GM19193 (cell line): ENCODE data around the gene CPNE9.

Source experiments
- POLR2A ChIP-seq: IDR thresholded peaks from 4 replicates; pipeline ENCODE4 v1.6.1; 2011; ENCODE audit not compliant: insufficient read depth, insufficient read length; ENCODE audit errors: extremely low read depth

Gene CPNE9

GRCh38 chr3:9769426-9770275 lies 66.0 kb downstream of the CPNE9 start, which contains the start of gene CAMK1:
Gene CAMK1, minus strand, starts transcription at chr3:9769947. Its CDS starts 2,198 bp downstream, at chr3:9767749.
- no peak for TF ChIP-seq POLR2A

GRCh38 chr3:9770276-9770812 lies 66.7 kb downstream of the CPNE9 start:
- TF ChIP-seq POLR2A: no peak

GRCh38 chr3:9776896-9777693 lies 73.5 kb downstream of the CPNE9 start:
- TF ChIP-seq POLR2A: no peak

DNA sequence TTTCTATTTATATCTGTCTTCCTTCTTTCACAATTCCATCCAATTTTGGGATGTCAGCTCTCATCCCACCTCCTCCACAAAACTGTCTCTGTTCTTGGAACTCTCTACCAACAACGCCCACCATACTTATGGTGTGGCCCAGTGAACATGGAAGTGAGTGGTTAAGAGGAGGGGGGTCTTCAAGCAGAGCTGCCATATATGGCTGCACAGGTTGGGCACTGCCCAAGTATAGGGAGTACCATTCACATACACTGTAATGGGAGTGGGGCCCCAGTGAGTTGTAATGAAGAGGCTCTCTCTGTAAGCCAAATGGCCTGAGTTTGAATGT lies 74.0 kb downstream of the CPNE9 start:
- TF ChIP-seq POLR2A: no peak

DNA sequence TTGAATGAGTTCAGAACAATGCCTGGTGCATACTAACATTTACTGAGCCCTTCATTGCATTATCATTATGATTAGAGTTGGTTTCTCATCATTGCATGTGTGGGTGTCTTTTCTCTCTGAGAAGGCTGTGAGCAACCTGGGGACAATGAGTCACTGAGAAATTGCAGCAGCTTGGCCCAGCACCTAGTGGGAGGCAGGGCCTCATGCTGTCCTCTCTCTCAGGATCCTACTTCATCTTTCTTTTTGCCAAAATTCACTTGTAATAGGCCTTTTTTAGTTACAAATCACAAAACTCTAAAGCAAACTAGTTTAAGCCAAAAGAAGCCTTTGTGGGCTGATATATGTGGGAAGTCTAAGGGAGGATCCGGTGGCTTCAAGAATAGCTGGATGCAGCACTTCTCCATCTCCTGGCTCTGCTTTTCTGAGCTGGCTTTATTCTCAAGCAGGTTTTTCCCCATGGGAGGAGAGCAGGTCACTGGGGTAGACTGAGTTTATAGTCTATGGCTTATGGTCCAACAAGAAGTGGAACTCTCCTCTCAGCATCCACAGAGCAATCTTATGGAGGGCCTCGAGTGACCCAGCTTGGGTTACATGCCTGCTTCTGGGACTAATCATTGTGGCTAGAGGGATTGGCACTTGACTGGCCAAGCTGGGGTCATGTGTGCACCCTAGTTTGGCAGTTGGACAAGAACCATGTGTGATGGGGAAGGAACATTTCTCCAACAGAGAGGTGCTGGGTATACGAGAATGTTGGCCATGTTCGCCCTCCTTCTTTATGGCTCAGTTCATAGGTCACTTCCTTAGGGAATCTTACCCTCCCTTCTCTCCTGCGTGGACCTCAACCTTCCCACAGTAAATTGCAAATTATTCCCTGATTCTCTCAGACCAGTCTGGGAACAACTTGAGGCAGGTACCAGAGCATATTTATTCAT lies 74.8 kb downstream of the CPNE9 start:
- no peak for TF ChIP-seq POLR2A

GRCh38 chr3:9779075-9779593 lies 75.5 kb downstream of the CPNE9 start:
- TF ChIP-seq POLR2A: no peak
